ENCODE measurements around the gene VAMP3.

VAMP3 gene

GRCh38 chr1:7770997-7771822 is at the start of gene VAMP3:
TSS of gene VAMP3 (plus strand) at chr1:7771296. CDS start at chr1:7771384, 88 bp downstream.
- DNase-seq (ENCODE audit: low spot score), result peak; percentile 86

- no peak for DNase-seq (ENCODE audit: low spot score)
Observed at GRCh38 chr1:7721940-7722669, 49.0 kb upstream of the VAMP3 start.

- no peak for DNase-seq (ENCODE audit: low spot score)
Observed at GRCh38 chr1:7722670-7723012, 48.5 kb upstream of the VAMP3 start.

- no peak for DNase-seq (ENCODE audit: low spot score)
Observed at GRCh38 chr1:7726623-7727022, 44.5 kb upstream of the VAMP3 start.

- no peak for DNase-seq (ENCODE audit: low spot score)
Observed at GRCh38 chr1:7727809-7728471, 43.2 kb upstream of the VAMP3 start.

- DNase-seq (ENCODE audit: low spot score), result no peak
Observed at GRCh38 chr1:7729761-7730160, 41.3 kb upstream of the VAMP3 start.

GRCh38 chr1:7732331-7732730 is 38.8 kb upstream of the VAMP3 start:
- DNase-seq (ENCODE audit: low spot score), result no peak

- no peak for DNase-seq (ENCODE audit: low spot score)
Observed at GRCh38 chr1:7733276-7733675, 37.8 kb upstream of the VAMP3 start.

GRCh38 chr1:7738044-7738443 is 33.1 kb upstream of the VAMP3 start:
- no peak for DNase-seq (ENCODE audit: low spot score)

GRCh38 chr1:7743346-7743745 is 27.8 kb upstream of the VAMP3 start:
- no peak for DNase-seq (ENCODE audit: low spot score)

- DNase-seq (ENCODE audit: low spot score), result no peak
Observed at GRCh38 chr1:7744882-7745281, 26.2 kb upstream of the VAMP3 start.

- DNase-seq (ENCODE audit: low spot score), result no peak
Observed at GRCh38 chr1:7745783-7746182, 25.3 kb upstream of the VAMP3 start.

- DNase-seq (ENCODE audit: low spot score), result no peak
Observed at GRCh38 chr1:7747605-7748004, 23.5 kb upstream of the VAMP3 start.

GRCh38 chr1:7749126-7749525 is 22.0 kb upstream of the VAMP3 start:
- no peak for DNase-seq (ENCODE audit: low spot score)

GRCh38 chr1:7751174-7751573 is 19.9 kb upstream of the VAMP3 start:
- no peak for DNase-seq (ENCODE audit: low spot score)

- DNase-seq (ENCODE audit: low spot score), result peak; percentile 26
Observed at GRCh38 chr1:7752512-7753417, 18.3 kb upstream of the VAMP3 start.

GRCh38 chr1:7753641-7754040 is 17.5 kb upstream of the VAMP3 start:
- DNase-seq (ENCODE audit: low spot score), result no peak

- no peak for DNase-seq (ENCODE audit: low spot score)
Observed at GRCh38 chr1:7754234-7754633, 16.9 kb upstream of the VAMP3 start.

GRCh38 chr1:7755448-7755847 is 15.6 kb upstream of the VAMP3 start:
- no peak for DNase-seq (ENCODE audit: low spot score)

- DNase-seq (ENCODE audit: low spot score), result no peak
Observed at GRCh38 chr1:7760245-7760644, 10.9 kb upstream of the VAMP3 start.

GRCh38 chr1:7761103-7761502 is 10.0 kb upstream of the VAMP3 start:
- DNase-seq (ENCODE audit: low spot score), result no peak

GRCh38 chr1:7767176-7767575 is 3.9 kb upstream of the VAMP3 start:
- DNase-seq (ENCODE audit: low spot score), result no peak
